Effector CD4-positive, alpha-beta T cell (primary cell): ENCODE data around the gene ARID4B.
"Not testable (repeated sequence)": the region's sequence is repeated elsewhere in the genome, so short reads cannot be mapped to it uniquely, and the experiment has no call there.

ENCODE experiments used
- DNase-seq: peaks from one replicate; pipeline ENCODE4 v3.0.0-alpha.2; 2020

Gene ARID4B

GRCh38 chr1:235266967-235267366, 61.0 kb downstream of the ARID4B start:
- DNase-seq, result no peak

GRCh38 chr1:235266325-235266724, 61.7 kb downstream of the ARID4B start:
- no peak for DNase-seq

GRCh38 chr1:235265900-235266299, 62.1 kb downstream of the ARID4B start:
- no peak for DNase-seq

- DNase-seq, result no peak
Measured at GRCh38 chr1:235264327-235264726, 63.7 kb downstream of the ARID4B start.

- DNase-seq, result no peak
Measured at GRCh38 chr1:235262539-235262938, 65.4 kb downstream of the ARID4B start.

- no peak for DNase-seq
Measured at GRCh38 chr1:235261243-235261642, 66.7 kb downstream of the ARID4B start.

GRCh38 chr1:235259133-235259778, 68.7 kb downstream of the ARID4B start:
- DNase-seq, result no peak

- not testable (repeated sequence) for DNase-seq
Measured at GRCh38 chr1:235258068-235258467, 69.9 kb downstream of the ARID4B start.

GRCh38 chr1:235254721-235255120, 73.3 kb downstream of the ARID4B start:
- no peak for DNase-seq

- DNase-seq, result peak; percentile 50
Measured at GRCh38 chr1:235253219-235253962, 74.6 kb downstream of the ARID4B start.

GRCh38 chr1:235250430-235250829, 77.5 kb downstream of the ARID4B start:
- no peak for DNase-seq

GRCh38 chr1:235246022-235246948, 81.7 kb downstream of the ARID4B start:
- DNase-seq, result no peak

- DNase-seq, result no peak
Measured at GRCh38 chr1:235244974-235245592, 82.9 kb downstream of the ARID4B start.

- no peak for DNase-seq
Measured at GRCh38 chr1:235240960-235241359, 87.0 kb downstream of the ARID4B start.

- DNase-seq, result no peak
Measured at GRCh38 chr1:235239851-235240250, 88.1 kb downstream of the ARID4B start.

GRCh38 chr1:235238558-235238957, 89.4 kb downstream of the ARID4B start:
- DNase-seq, result no peak

- no peak for DNase-seq
Measured at GRCh38 chr1:235236128-235236527, 91.9 kb downstream of the ARID4B start.

- no peak for DNase-seq
Measured at GRCh38 chr1:235229868-235230267, 98.1 kb downstream of the ARID4B start.

- no peak for DNase-seq
Measured at GRCh38 chr1:235227414-235227813, 100.6 kb downstream of the ARID4B start.

- DNase-seq, result no peak
Measured at GRCh38 chr1:235226933-235227332, 101.0 kb downstream of the ARID4B start.

GRCh38 chr1:235225299-235225698, 102.7 kb downstream of the ARID4B start:
- DNase-seq, result no peak

- DNase-seq, result no peak
Measured at GRCh38 chr1:235221653-235222375, 106.2 kb downstream of the ARID4B start.
